WTC11 (cell line): Measurements from ENCODE around the gene CLEC16A.

Experiments
- GRHL2 ChIP-seq: fragments of 250-450 bp; sonication (Bioruptor Pico); IDR thresholded peaks from 2 replicates; pipeline ENCODE4 v1.8.0; 2022; ENCODE audit warnings: mild to moderate bottlenecking, moderate library complexity; ENCODE audit not compliant: insufficient replicate concordance, severe bottlenecking
- MAX ChIP-seq: sonication (generic); formaldehyde crosslinking; IDR thresholded peaks from 2 replicates; pipeline ENCODE4 v1.8.0; 2022; ENCODE audit warnings: mild to moderate bottlenecking, missing genetic modification reagents
- NFE2L1 ChIP-seq: sonication (generic); formaldehyde crosslinking; IDR thresholded peaks from 2 replicates; pipeline ENCODE4 v1.8.1; 2023; ENCODE audit warnings: missing genetic modification reagents
- TP53 ChIP-seq: sonication (generic); formaldehyde crosslinking; IDR thresholded peaks from 2 replicates; pipeline ENCODE4 v1.8.1; 2023; ENCODE audit warnings: mild to moderate bottlenecking, missing genetic modification reagents
- TF ChIP-seq, protein P1 (sequence below): fragments of 200-600 bp; IDR thresholded peaks from 2 replicates; pipeline ENCODE4 v1.8.0; 2022; ENCODE audit warnings: antibody characterized with exemption
- TF ChIP-seq, protein P2 (sequence below): sonication (generic); formaldehyde crosslinking; IDR thresholded peaks from 2 replicates; pipeline ENCODE4 v1.8.1; 2022; ENCODE audit warnings: mild to moderate bottlenecking, missing genetic modification reagents, moderate library complexity, borderline replicate concordance
- TF ChIP-seq, protein P3 (sequence below): sonication (generic); formaldehyde crosslinking; IDR thresholded peaks from 2 replicates; pipeline ENCODE4 v1.8.1; 2023; ENCODE audit warnings: mild to moderate bottlenecking, missing genetic modification reagents, moderate library complexity

DNA sequence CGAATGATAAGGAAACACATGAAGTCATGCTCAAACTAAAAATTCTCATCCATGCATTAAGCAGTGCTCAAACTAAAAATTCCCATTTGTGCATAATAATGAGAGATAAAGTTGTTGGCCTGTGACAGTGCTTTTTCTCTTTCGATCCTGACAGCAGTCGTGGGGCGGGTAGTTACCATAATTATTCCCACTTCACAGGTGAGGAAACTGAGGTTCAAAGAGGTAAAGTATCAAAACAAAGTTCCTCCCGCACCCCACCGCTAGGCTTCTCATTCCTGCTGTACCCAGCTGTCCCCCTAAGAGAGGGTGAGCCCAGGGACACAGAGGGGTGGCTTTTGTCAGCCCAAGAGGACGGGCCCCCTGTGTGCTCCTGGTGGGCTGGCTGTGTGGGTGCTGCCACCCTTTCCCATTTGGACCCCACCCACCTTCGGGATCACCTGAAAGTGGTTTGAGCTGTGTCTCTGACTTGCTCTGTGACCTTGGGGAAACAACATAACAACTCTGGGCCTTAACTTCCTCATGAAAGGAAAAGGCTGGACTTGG, 92.6 kb downstream of the CLEC16A start:
- TF ChIP-seq MAX (CRISPR knock-in tag) (no peak), TP53 (CRISPR knock-in tag) (no peak), GRHL2 (CRISPR knock-in tag) (no peak), NFE2L1 (no peak)
- TF ChIP-seq, protein P1, sequence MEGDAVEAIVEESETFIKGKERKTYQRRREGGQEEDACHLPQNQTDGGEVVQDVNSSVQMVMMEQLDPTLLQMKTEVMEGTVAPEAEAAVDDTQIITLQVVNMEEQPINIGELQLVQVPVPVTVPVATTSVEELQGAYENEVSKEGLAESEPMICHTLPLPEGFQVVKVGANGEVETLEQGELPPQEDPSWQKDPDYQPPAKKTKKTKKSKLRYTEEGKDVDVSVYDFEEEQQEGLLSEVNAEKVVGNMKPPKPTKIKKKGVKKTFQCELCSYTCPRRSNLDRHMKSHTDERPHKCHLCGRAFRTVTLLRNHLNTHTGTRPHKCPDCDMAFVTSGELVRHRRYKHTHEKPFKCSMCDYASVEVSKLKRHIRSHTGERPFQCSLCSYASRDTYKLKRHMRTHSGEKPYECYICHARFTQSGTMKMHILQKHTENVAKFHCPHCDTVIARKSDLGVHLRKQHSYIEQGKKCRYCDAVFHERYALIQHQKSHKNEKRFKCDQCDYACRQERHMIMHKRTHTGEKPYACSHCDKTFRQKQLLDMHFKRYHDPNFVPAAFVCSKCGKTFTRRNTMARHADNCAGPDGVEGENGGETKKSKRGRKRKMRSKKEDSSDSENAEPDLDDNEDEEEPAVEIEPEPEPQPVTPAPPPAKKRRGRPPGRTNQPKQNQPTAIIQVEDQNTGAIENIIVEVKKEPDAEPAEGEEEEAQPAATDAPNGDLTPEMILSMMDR: no peak
- TF ChIP-seq, protein P2, sequence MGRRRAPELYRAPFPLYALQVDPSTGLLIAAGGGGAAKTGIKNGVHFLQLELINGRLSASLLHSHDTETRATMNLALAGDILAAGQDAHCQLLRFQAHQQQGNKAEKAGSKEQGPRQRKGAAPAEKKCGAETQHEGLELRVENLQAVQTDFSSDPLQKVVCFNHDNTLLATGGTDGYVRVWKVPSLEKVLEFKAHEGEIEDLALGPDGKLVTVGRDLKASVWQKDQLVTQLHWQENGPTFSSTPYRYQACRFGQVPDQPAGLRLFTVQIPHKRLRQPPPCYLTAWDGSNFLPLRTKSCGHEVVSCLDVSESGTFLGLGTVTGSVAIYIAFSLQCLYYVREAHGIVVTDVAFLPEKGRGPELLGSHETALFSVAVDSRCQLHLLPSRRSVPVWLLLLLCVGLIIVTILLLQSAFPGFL (CRISPR knock-in tag): no peak
- TF ChIP-seq, protein P3, sequence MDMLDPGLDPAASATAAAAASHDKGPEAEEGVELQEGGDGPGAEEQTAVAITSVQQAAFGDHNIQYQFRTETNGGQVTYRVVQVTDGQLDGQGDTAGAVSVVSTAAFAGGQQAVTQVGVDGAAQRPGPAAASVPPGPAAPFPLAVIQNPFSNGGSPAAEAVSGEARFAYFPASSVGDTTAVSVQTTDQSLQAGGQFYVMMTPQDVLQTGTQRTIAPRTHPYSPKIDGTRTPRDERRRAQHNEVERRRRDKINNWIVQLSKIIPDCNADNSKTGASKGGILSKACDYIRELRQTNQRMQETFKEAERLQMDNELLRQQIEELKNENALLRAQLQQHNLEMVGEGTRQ (CRISPR knock-in tag): no peak
